Measurements from ENCODE around the gene ZCCHC3.

GRCh38 chr20:284172-284571, 13.2 kb upstream of the ZCCHC3 start:
- TF ChIP-seq CTCF (IDR thresholded peaks at IDR 0.05) (no peak), POLR2A (IDR thresholded peaks at IDR 0.05) (no peak)
